Erythroblast (primary cell): ENCODE measurements around the gene FOXI1.

Experiments used
- GATA1 ChIP-seq: IDR thresholded peaks from 2 replicates; pipeline ENCODE4 v1.6.1; 2011; ENCODE audit warnings: low read depth, mild to moderate bottlenecking, control low read depth, low read length, moderate library complexity
- POLR2A ChIP-seq: IDR thresholded peaks from 2 replicates; pipeline ENCODE4 v1.6.1; 2011; ENCODE audit warnings: mild to moderate bottlenecking, low read length

- TF ChIP-seq POLR2A, result no peak
- TF ChIP-seq GATA1, result no peak
Observed at GRCh38 chr5:170115925-170116324, 10.2 kb downstream of the FOXI1 start.
